Stimulated activated CD4-positive, alpha-beta T cell treated with anti-CD3 and anti-CD28 coated beads, TNF-alpha, amount 100 ng/mL, for 1 hour (primary cell): Measurements from ENCODE around the gene ABCB11.
"Not testable (repeated sequence)": the region's sequence is repeated elsewhere in the genome, so short reads cannot be mapped to it uniquely, and the experiment has no call there.

Experiments
- DNase-seq, 3 donors: peaks; one replicate each; pipeline ENCODE4 v3.0.0-alpha.2; 2020; ENCODE audit warnings: low read depth in 3 of 3, low spot score in 1 of 3

The ABCB11 gene

GRCh38 chr2:168896783-168897182, 134.3 kb downstream of the ABCB11 start:
- DNase-seq: no peak

GRCh38 chr2:168895771-168896170, 135.4 kb downstream of the ABCB11 start:
- DNase-seq: no peak

- no peak for DNase-seq
Observed at GRCh38 chr2:168894720-168895119, 136.4 kb downstream of the ABCB11 start.

GRCh38 chr2:168894101-168894500, 137.0 kb downstream of the ABCB11 start:
- no peak for DNase-seq

- DNase-seq: no peak
Observed at GRCh38 chr2:168892327-168892726, 138.8 kb downstream of the ABCB11 start.

GRCh38 chr2:168890006-168890782, 140.9 kb downstream of the ABCB11 start, which contains the start of gene SPC25:
Gene SPC25 (minus strand): TSS chr2:168890430. CDS start chr2:168889519, 911 bp downstream.
- peak; percentile 54 to 72 (median 68) for DNase-seq

GRCh38 chr2:168889635-168890005, 141.5 kb downstream of the ABCB11 start:
- DNase-seq: no peak

- DNase-seq: no peak
Observed at GRCh38 chr2:168884975-168885374, 146.1 kb downstream of the ABCB11 start.

- DNase-seq: not testable (repeated sequence)
Observed at GRCh38 chr2:168882163-168882562, 149.0 kb downstream of the ABCB11 start.

GRCh38 chr2:168874368-168875054, 156.6 kb downstream of the ABCB11 start:
- no peak for DNase-seq

- DNase-seq: not testable (repeated sequence)
Observed at GRCh38 chr2:168870824-168871223, 160.3 kb downstream of the ABCB11 start.
